GM18511 (cell line): ENCODE results near the gene DLG4.
"Not testable (repeated sequence)": the region's sequence is repeated elsewhere in the genome, so short reads cannot be mapped to it uniquely, and the experiment has no call there.

Source experiments
- ATAC-seq: cut with Tn5 transposase; IDR thresholded peaks from one replicate; pipeline ENCODE4 v1.9.1; 2021; ENCODE audit warnings: mild to moderate bottlenecking, moderate library complexity; ENCODE audit not compliant: unreplicated experiment

The DLG4 gene

DNA sequence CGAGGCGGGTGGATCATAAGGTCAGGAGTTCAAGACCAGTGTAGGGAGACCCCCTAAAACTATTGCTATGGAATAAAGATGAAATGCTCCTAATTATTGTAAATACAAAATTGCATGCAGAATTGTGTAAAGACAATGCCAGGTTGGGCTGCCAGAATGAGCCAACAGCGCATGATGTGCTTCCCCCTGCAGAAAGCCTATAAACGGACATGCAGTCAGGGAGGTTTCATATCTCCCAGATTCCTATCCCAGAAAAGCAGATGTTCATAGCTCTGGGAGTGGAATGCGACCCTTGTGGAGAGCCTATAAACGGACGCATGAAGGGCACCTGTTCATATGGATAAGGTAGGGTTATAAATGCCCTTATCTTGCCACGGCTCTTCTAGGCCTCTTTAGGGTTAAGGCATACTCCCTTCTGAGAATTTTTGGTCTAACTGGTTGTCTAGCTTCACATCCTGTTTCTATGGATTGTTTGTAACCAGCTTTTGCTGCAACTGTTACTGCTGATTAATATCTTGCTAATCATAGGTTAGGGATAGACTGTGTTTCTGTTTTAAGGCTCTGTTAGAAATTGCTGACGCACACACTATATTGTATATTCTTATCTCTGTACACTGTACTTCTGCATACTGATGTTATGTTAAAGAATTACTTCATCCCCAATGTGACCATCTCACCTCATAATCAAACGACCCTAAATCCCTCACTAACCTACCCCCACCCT lies 50.6 kb downstream of the DLG4 start:
- not testable (repeated sequence) for ATAC-seq

DNA sequence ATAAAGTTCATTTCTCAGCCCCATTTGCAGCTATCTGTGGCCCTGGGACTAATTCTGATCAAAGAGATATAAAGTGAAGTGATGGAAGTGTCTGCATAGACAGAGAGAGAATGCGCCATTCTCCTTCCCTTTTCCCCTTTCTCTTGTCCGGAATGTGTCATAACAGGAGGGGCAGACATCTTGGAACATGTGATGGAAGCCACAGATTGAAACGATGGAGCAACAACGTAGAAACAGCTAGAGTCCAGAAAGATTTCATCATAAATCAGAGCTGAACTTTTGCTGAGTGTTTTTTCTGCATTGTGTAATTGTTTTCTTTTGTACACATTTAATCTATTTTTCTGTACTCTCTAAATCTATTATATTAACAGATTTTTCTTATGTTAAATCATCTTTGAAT lies 51.8 kb downstream of the DLG4 start:
- no peak for ATAC-seq

DNA sequence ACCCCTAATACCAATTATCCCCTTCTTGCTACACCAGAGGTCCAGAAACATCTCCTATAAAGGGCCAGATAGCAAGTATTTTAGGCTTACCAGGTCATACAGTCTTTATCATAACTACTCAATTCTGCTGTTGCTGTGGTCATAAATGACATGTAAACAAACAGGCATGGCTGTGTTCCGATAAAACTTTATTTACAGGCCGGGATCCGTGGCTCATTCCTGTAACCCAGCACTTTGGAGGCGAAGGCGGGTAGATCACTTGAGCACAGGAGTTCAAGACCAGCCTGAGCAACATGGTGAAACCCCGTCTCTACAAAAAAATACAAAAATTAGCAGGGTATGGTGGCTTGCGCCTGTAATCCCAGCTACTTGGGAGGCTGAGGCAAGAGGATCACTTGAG lies 52.8 kb downstream of the DLG4 start:
- no peak for ATAC-seq

GRCh38 chr17:7159571-7159970 lies 60.1 kb downstream of the DLG4 start:
- not testable (repeated sequence) for ATAC-seq

- not testable (repeated sequence) for ATAC-seq
Measured at GRCh38 chr17:7158424-7158823, 61.2 kb downstream of the DLG4 start.

DNA sequence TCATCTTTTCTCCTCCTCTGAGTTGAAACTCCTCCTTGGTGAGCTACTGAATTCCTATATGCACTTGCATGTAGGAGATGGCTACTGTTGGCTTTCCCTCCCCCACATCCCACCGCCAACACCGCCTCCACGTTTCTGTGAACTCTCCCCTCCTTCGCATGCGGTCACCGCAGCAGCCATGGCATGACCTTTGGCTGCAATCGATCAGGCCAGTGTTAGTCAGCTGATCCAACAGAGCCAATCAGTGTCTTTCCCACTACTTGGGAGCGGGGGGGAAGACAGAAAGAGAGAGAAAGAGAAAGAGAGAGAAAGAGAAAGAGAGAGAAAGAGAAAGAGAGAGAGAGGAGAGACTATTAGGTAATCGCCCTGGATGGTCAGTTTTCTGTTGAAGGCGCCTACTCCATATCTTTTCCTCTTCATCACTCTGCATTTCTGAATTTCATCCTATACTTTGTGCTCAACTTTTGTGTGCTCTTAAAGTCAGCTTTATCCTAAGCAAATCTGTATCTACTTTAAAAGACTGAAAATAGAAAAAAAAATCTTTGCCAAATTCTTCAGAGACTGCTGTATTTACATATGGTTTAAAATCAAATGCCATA lies 63.2 kb downstream of the DLG4 start:
- no peak for ATAC-seq

DNA sequence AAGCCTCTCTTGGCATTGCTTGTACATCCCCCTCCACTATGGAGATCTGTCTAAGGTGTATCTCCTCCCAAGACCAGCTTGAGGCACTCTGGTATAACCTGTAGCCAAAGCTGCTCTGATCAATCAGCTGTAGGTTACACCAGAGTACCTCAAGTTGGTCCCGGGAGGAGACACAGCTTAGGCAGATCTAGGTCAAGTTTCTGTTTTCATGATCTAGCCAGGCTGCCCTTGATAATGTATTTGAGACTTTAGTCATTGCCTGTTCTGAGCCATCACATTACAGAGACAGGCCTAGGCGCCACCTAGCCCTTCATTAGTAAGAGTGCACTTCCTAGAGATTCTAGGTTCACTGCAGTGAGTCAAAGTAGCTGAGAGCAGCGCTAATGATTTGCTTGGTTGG lies 71.9 kb downstream of the DLG4 start:
- ATAC-seq, result no peak

DNA sequence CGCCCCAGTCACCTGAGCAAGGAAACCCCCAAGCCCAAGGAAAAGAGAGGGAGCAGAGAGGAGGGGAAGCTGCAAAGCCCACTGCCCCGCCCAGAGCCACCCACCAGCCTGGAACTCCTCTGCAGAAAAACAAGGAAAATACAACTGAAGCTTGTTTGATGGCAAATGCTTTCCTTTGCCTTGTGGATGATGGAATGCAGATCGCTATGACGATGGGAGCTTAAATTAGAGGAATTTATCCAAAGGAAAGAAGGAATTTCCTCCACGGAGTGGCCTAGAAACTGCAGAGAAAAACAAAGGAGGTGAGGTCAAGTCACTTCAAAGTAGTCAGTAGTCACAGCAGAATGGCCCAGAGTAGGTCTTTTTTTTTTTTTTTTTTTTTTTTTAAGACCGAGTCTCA lies 73.5 kb downstream of the DLG4 start:
- no peak for ATAC-seq

- ATAC-seq, result no peak
Measured at GRCh38 chr17:7144213-7144612, 75.4 kb downstream of the DLG4 start.

DNA sequence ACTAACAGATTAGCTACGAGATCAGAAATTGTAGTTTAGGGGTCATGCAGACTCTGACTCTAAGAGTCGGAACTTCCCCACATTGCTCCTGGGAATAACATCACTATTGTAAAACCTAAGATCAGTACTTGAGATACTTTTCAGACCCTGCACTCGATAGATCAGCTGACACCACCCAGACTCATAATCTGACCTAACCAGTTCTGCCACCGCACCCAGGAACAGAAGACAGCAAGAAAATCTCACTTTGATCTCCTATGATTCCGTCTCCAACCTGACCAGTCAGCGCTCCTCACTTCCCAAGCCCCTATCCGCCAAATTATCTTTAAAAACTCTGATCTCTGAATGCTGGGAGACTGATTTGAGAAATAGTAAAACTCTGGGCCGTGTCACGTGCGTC lies 77.8 kb downstream of the DLG4 start:
- no peak for ATAC-seq

DNA sequence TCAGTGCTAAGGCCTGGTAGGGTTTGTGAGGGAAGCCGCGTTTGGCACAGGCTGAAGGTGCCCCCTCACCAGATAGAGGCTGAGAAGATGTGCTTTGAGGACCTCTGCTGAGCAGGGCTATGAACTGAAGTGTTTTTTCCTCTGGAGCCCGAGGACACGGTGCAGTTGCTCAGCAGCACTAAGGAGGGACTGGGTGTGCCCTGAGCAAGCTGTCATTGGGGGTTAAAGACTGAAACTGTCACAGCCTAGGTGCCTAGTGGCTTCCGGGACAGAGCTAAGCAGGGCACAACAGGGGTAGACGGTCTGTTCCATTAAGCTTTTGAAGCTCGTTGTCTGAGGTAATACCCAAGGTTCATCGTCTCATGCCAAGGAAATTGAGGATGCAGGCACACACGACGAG lies 80.2 kb downstream of the DLG4 start:
- ATAC-seq, result no peak

- no peak for ATAC-seq
Measured at GRCh38 chr17:7138800-7139381, 80.7 kb downstream of the DLG4 start.

GRCh38 chr17:7137171-7137943 lies 82.3 kb downstream of the DLG4 start:
- no peak for ATAC-seq
